Natural killer cell (primary cell): ENCODE results near the gene CHST15. TPM values are rescaled to one million over a fixed set of nuclear protein-coding genes. Genes with fewer than 3 reads are reported as not detected.
A peak's percentile ranks its signal among the peaks of the same experiment; 100 is the strongest.

Experiments
- ATAC-seq, 3 donors: fragments of 150-1000 bp in 2 of 3; fragments of 200-7000 bp in 1 of 3; cut with Tn5 transposase; 1 replicate in 1 of 3; 2 replicates in 2 of 3; pipeline ENCODE4 v1.10.0; 2021; ENCODE audit warnings: mild to moderate bottlenecking in 2 of 3, moderate library complexity in 2 of 3
- DNase-seq, 2 donors: peaks; one replicate each; pipeline versions ENCODE4 v3.0.0 to v3.0.0-alpha.2; 2013 to 2021; ENCODE audit warnings: mixed read lengths in 1 of 2
- H3K27ac ChIP-seq: one replicate; pipeline ENCODE4 v1.5.1; 2013; ENCODE audit warnings: mild to moderate bottlenecking, low read length
- H3K27me3 ChIP-seq: one replicate; pipeline ENCODE4 v1.6.1; 2013; ENCODE audit warnings: low read length; ENCODE audit not compliant: control insufficient read depth, insufficient read depth
- H3K36me3 ChIP-seq: one replicate; pipeline ENCODE4 v1.6.1; 2013; ENCODE audit warnings: low read length; ENCODE audit not compliant: control insufficient read depth, insufficient read depth
- H3K4me1 ChIP-seq: one replicate; pipeline ENCODE4 v1.6.1; 2013; ENCODE audit warnings: low read length; ENCODE audit not compliant: control insufficient read depth, insufficient read depth
- H3K4me3 ChIP-seq: one replicate; pipeline ENCODE4 v1.5.1; 2013; ENCODE audit warnings: low read length
- H3K9me3 ChIP-seq: one replicate; pipeline ENCODE4 v1.6.1; 2013; ENCODE audit warnings: low read length; ENCODE audit not compliant: control insufficient read depth, insufficient read depth
- H3K27ac Mint-ChIP-seq, 2 donors: one replicate each; pipeline ENCODE4 v1.8.0; 2022; ENCODE audit warnings: mild to moderate bottlenecking in 2 of 2, mixed read lengths in 2 of 2, moderate library complexity in 1 of 2
- H3K27me3 Mint-ChIP-seq, 2 donors: one replicate each; pipeline ENCODE4 v1.8.0; 2022; ENCODE audit warnings: low read depth in 2 of 2, mixed read lengths in 2 of 2
- H3K36me3 Mint-ChIP-seq: one replicate; pipeline ENCODE4 v1.8.0; 2022; ENCODE audit warnings: mixed read lengths
- H3K4me1 Mint-ChIP-seq, 2 donors: one replicate each; pipeline ENCODE4 v1.8.0; 2022; ENCODE audit warnings: mixed read lengths in 2 of 2
- H3K4me3 Mint-ChIP-seq: one replicate; pipeline ENCODE4 v1.8.0; 2022; ENCODE audit warnings: mild to moderate bottlenecking, moderate library complexity, mixed read lengths
- H3K9me3 Mint-ChIP-seq, 2 donors: one replicate each; pipeline ENCODE4 v1.8.0; 2022; ENCODE audit warnings: mixed read lengths in 2 of 2
- WGBS: methylation state at CpG from one replicate; pipeline ENCODE4 v1.1.7; 2013; ENCODE audit warnings: missing lambda C conversion rate; ENCODE audit not compliant: insufficient coverage; 5-methylcytosine and 5-hydroxymethylcytosine counted together
- intact Hi-C: fragments of 100-400 bp; cut with micrococcal nuclease; formaldehyde crosslinking; loops from one replicate; pipeline ENCODE4 v1.14.2; 2022
- total RNA-seq, 4 donors: library from RNA; stranded (reverse); fragments of 120-200 nt in 1 of 4; gene quantifications; one replicate each; pipeline versions ENCODE4 v1.2.3 to v1.2.4, GENCODE V29; 2013 to 2022
- TF ChIP-seq, protein P1 (sequence below): fragments of 200-600 bp; IDR thresholded peaks from one replicate; pipeline ENCODE4 v1.8.0; 2022; ENCODE audit warnings: antibody characterized with exemption

Gene CHST15
- total RNA-seq, 3 donors from 2014 or later (not counting 1 experiment from before 2014, with no cell fraction given), result 1.9 to 11.9 (median 8.7) TPM

DNA sequence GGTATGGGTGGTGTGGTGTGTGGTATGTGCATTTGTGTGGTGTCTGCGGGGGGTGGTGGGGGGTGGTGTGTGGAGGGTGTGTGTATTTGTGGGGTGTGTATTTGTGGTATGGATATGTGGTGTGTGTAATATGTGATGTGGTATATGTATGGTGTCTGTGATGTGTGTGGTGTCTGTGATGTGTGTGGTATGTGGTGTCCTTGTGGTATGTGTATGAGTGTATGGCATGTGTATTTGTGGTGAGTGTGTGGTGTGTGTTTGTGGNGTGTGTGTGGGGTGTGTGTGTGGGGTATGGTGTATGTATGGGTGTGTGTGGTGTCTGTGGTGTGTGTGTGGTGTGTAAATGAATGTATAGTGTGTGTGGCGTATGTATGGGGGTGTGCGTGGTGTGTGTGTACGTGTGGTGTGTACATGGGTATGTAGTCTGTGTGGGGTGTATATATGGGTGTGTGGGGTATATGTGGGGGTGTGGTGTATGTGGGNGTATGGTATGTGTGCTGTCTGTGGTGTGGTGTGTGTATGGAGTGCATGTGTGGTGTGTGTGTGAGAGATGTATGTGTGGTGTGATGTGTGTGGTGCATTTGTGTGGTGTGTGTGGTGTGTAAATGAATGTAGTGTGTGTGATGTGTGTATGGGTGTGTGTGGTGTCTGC lies 27.1 kb upstream of the CHST15 start:
- H3K27me3 ChIP-seq, result no peaks in the 10 kb centered on the region
- H3K36me3 ChIP-seq, result no peaks in the 10 kb centered on the region
- Mint-ChIP-seq H3K4me1 (no peaks in the 10 kb centered on the region), H3K9me3 (no peaks in the 10 kb centered on the region), H3K27me3 (no peaks in the 10 kb centered on the region), H3K27ac (no peak overlapping the region), H3K36me3 (no peaks in the 10 kb centered on the region), H3K4me3 (no peak overlapping the region)
- H3K27ac ChIP-seq, result no peak overlapping the region
- intact Hi-C loops, result no loop called here
- ATAC-seq, result peak in 1 of 3 donors; percentile 25
- H3K4me1 ChIP-seq, result peaks cover 18% of the 10 kb centered on the region
- TF ChIP-seq, protein P1, sequence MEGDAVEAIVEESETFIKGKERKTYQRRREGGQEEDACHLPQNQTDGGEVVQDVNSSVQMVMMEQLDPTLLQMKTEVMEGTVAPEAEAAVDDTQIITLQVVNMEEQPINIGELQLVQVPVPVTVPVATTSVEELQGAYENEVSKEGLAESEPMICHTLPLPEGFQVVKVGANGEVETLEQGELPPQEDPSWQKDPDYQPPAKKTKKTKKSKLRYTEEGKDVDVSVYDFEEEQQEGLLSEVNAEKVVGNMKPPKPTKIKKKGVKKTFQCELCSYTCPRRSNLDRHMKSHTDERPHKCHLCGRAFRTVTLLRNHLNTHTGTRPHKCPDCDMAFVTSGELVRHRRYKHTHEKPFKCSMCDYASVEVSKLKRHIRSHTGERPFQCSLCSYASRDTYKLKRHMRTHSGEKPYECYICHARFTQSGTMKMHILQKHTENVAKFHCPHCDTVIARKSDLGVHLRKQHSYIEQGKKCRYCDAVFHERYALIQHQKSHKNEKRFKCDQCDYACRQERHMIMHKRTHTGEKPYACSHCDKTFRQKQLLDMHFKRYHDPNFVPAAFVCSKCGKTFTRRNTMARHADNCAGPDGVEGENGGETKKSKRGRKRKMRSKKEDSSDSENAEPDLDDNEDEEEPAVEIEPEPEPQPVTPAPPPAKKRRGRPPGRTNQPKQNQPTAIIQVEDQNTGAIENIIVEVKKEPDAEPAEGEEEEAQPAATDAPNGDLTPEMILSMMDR, result no peak
- whole genome bisulfite sequencing, result 76% methylated on average over 4 of the region's 4 CpGs
- DNase-seq, result no peak
- no peaks in the 10 kb centered on the region for H3K9me3 ChIP-seq
- H3K4me3 ChIP-seq, result no peak overlapping the region

DNA sequence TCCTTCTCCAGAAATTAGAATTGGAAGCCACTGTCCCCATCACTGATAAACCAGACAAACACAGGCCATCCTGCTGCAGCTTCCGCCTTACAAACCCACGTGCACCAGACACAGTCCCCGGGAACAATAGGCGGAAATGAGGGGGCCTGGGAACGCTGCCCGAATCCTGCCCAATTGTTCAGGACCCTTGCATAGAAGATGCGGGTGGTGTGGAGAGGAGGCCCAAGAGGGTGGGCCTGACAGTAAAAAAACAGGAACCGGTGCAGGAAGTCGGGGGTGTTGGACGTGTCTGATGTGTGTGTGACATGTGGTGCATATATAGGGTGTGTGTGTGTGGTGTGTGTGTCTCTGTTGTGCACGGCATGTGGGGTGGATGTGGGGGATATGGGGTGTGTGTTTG lies 26.5 kb upstream of the CHST15 start:
- Histone ChIP-seq H3K4me1 (peaks cover 18% of the 10 kb centered on the region), H3K36me3 (no peaks in the 10 kb centered on the region), H3K9me3 (no peaks in the 10 kb centered on the region), H3K27ac (no peak overlapping the region), H3K4me3 (no peak overlapping the region), H3K27me3 (no peaks in the 10 kb centered on the region)
- no peak overlapping the region for H3K27ac Mint-ChIP-seq
- H3K36me3 Mint-ChIP-seq, result no peaks in the 10 kb centered on the region
- DNase-seq (no peak), ATAC-seq (peak in 1 of 3 donors; percentile 26)
- TF ChIP-seq, protein P1, result no peak
- H3K27me3 Mint-ChIP-seq, result no peaks in the 10 kb centered on the region
- H3K4me1 Mint-ChIP-seq, result no peaks in the 10 kb centered on the region
- 24% methylated on average over 11 of the region's 11 CpGs for WGBS
- no peak overlapping the region for H3K4me3 Mint-ChIP-seq
- intact Hi-C loops, result no loop called here
- H3K9me3 Mint-ChIP-seq, result no peaks in the 10 kb centered on the region

DNA sequence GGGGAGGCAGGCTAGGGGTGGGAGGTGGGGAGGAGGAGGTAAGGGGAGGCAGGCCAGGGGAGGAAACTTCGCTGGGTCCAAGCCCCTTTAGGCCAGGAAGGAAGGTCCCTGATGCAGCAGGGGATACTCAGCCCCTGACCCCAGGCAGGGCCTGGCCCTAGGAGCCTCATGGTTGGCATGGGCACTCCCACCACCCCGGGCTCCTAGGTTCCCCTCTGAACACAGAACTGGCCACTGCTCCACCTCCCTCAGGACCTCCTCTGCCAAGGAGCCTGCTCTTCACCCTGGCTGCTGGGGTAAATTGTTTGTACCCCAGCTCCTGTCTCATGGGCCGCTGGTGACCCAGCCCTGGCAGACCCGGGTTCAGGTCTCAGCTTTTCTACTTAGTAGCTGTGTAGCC lies 25.8 kb upstream of the CHST15 start:
- Mint-ChIP-seq H3K27ac (no peak overlapping the region), H3K4me3 (no peak overlapping the region), H3K27me3 (peaks cover 0 to under 1% of the 10 kb centered on the region in 2 donors), H3K4me1 (no peaks in the 10 kb centered on the region), H3K9me3 (no peaks in the 10 kb centered on the region), H3K36me3 (no peaks in the 10 kb centered on the region)
- TF ChIP-seq, protein P1, result no peak
- Histone ChIP-seq H3K4me3 (no peak overlapping the region), H3K9me3 (no peaks in the 10 kb centered on the region), H3K27ac (no peak overlapping the region), H3K4me1 (peaks cover 18% of the 10 kb centered on the region), H3K36me3 (no peaks in the 10 kb centered on the region), H3K27me3 (no peaks in the 10 kb centered on the region)
- WGBS, result 85% methylated on average over 4 of the region's 4 CpGs
- ATAC-seq, result no peak
- no peak for DNase-seq
- intact Hi-C loops, result no loop called here

DNA sequence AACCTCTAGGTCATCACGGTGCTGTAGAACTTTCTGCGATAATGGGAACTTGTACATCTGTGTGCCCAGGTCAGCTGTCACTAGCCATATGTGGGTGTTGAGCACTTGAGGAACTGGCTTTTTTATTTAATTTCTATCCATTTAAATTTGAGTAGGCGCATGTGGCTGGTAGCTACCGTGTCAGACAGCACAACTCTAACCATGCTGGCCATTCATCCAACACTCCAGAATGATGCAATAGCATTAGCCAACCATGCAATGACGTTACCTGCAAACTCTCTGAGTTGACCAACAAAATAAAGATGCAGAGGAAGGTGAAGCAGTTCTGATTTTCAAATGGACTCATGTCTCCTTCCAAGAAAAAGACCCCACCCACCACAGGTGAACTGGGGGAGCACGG lies 24.4 kb upstream of the CHST15 start:
- H3K9me3 Mint-ChIP-seq, result no peaks in the 10 kb centered on the region
- H3K27me3 Mint-ChIP-seq, result peaks cover 0 to 3% of the 10 kb centered on the region in 2 donors
- H3K36me3 Mint-ChIP-seq, result no peaks in the 10 kb centered on the region
- WGBS, result 84% methylated on average over 6 of the region's 6 CpGs
- no peak for DNase-seq
- H3K36me3 ChIP-seq, result no peaks in the 10 kb centered on the region
- ATAC-seq, result no peak
- no peak overlapping the region for H3K4me3 ChIP-seq
- no peak overlapping the region for H3K27ac ChIP-seq
- intact Hi-C loops, result no loop called here
- H3K27me3 ChIP-seq, result no peaks in the 10 kb centered on the region
- no peaks in the 10 kb centered on the region for H3K9me3 ChIP-seq
- no peaks in the 10 kb centered on the region for H3K4me1 Mint-ChIP-seq
- no peak overlapping the region for H3K4me3 Mint-ChIP-seq
- peaks cover 18% of the 10 kb centered on the region for H3K4me1 ChIP-seq
- TF ChIP-seq, protein P1, result no peak
- H3K27ac Mint-ChIP-seq, result no peak overlapping the region
